Stimulated activated CD8-positive, alpha-beta memory T cell treated with anti-CD3 and anti-CD28 coated beads, Interleukin-4, amount 100 ng/mL, for 24 hours (primary cell): ENCODE measurements around the gene PTPN4.
"Not testable (repeated sequence)": the region's sequence is repeated elsewhere in the genome, so short reads cannot be mapped to it uniquely, and the experiment has no call there.

ENCODE experiments used
- DNase-seq: peaks from one replicate; pipeline ENCODE4 v3.0.0-alpha.2; 2020; ENCODE audit warnings: low read depth

PTPN4 gene

DNA sequence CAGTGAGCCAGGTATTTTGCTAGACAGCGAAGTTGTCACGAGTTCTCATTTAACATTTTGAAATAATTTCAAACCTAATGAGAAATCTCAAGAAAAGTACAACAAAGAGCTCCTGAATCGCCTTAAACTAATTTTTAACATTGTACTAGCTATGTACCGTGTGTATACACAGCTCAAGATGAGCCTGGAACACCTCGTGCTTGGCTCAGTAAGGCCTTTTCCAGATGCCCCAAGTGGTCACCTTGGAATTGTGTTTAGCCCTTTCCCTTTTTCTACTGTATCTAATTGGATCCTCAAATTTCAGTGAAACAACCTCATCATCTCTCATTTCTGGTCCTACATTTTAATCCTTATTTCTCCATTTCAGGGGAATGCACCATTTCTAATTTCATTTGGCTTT is 7.2 kb downstream of the PTPN4 start:
- no peak for DNase-seq

DNA sequence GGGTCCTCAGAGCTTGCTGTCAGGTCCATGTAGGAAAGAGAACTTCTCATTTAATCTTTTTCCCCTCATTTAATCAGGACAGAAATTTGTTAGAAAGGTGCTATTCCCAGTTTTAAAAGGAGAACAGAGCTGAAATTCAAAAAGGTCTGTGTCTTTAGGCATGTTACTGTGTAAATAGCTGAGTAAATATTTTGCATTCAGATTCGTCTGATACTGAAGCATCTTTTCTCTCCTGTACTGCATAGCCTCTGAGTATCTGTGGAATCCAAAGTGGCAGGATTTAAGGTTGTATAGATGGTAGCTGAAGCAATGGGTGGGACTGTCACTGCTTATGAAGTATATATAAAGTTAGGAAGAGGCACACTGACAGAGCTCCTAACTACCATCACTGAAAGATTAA is 9.0 kb downstream of the PTPN4 start:
- DNase-seq: no peak

DNA sequence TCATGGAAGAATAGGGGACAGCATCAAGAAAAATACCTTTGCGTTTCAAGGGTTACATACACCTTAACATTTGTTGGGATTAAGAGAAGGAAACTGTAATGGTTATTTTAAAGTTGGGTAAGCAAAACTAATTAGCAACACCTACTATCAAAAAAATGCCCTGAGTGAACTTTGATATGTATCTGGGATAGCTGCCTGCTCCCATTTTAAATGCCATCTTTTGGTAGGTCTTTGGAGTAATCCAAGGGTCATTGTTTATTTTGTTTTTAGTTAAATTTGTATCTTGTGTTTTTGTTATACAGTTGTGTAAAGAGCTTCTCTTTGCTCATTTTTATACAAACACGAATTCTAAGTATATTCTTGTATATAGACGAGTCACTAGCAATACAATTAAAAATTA is 9.9 kb downstream of the PTPN4 start:
- no peak for DNase-seq

DNA sequence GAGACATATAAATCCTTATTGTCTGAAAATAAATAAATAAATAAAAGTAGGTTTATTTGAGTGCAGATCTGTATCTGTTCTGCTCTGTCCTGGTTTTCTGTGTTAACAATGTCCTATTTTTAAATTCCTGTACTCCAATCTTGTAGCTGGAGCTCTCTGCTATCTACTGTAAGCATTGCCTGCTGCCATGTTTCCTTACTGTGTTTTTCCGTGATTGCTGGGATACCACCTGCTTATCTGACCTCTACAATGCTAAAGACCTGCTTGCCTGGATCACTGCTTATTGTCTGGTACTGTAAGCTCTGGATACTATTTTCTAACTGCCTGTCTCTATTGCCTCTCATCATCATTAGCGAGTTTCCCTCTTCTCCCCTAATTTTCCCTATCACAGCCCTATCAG is 11.6 kb downstream of the PTPN4 start:
- no peak for DNase-seq

DNA sequence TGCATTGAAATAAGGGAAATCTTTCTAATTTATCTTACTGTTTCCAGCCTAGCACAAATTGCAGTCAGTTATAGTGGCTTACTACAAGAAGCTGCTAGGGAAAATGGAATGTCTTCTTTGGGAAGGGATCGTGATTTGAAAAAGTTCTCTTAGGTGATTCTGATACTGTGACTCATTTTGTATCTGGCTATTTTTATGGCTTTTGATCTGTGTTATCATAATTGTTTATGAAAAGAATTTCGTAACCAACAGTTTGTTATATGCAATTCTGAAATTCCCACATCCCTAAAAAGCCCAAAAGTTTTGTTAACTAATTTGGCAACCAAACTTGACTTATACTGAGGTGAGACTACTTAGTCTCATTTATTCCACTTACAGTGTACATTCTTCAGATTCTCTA is 12.4 kb downstream of the PTPN4 start:
- DNase-seq: no peak

DNA sequence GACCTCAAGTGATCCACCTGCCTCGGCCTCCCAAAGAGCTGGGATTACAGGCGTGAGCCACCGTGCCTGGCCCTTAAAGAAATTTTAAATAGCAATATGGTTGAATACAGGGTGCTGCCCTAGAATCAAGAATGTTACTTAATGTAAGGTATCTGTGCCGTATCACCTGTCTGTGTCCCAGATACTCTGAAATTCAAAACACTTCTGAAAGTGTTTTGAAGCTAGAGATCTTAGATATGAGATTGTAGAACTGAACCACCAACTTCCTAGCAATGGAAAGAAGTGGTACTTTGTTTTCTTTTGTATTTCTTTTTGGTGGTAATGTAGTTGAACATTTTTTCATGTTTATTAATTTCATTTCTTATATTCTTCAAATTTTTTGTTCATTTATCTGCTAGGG is 13.0 kb downstream of the PTPN4 start:
- no peak for DNase-seq

DNA sequence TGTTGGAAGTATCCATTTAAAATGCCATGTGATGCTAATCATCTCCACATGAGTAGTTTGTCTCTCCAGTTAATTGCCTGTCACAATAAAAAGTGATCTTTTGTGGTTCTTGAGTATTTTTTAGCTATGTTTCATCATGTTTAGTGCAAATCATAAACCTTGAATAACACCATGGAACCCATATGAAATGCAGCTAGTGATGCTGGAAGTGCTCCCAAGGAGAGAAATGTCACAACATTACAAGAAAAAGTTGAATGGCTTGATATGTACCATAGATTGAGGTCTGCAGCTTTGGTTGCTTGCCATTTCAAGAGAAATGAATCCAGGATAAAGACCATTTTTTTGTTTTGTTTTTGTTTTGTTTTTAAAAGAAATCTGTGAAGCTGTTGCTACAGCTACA is 14.3 kb downstream of the PTPN4 start:
- DNase-seq: no peak

DNA sequence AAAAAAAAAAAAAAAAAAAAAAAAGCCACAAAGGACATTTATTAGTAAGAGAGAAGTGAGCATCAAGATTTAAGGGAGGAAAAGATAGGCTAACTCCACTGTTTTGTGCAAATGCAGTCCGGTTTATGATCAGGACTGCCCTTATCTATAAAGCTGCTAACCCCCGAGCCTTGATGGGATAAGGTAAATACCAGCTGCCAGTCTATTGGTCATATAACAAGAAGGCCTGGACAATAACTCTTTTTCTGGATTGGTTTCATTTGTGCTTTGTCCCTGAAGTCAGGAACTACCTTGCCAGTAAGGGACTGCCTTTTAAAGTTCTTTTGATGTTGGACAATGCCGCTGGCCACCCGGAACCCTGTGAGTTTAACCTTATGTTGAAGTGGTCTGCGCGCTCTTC is 15.4 kb downstream of the PTPN4 start:
- no peak for DNase-seq

DNA sequence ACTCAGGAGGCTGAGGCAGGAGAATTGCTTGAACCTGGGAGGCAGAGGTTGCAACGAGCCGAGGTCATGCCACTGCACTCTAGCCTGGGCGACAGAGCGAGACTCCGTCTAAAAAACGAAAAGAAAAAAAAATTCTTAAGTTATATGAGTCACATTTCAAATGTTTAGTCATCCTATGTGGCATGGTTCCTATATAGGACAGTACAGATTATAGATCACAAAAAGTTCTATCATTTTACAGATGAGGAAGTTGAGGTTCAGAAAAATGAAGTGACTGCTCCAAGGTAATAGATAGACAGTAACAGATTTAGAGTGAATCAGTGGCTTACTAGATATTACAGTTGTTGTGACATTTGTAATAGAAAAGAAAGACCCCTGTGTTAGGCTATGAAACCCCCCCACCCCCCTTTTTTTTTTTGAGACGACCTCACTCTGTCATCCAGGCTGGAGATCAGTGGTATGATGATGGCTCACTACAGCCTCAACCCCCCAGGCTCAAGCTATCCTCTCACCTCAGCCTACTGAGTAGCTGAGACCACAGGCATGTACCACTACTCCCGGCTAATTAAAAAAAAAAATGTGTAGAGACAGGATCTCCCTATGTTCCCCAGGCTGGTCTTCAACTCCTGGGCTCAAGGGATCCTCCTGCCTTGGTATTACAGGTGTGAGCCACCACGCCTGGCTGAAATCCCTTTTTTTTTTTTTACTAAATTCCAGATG is 22.7 kb downstream of the PTPN4 start:
- no peak for DNase-seq

DNA sequence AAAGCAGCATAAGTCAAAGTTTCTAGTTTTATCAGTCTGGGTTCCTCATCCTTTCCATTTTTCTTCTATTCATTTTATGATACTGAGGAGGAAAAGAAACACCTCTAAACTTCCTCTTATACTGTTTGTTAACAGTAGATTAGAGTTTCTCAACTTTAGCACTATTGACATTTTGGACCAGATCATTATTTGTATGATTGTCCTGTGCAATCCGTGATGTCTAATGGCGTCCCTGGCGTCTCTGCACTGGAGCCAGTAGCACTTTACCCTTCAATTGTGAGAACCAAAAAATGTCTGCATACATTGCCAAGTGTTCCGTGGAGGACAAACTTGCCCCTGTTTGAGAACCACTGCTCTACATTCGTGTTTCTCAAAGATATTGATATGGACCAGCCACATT is 25.2 kb downstream of the PTPN4 start:
- no peak for DNase-seq

DNA sequence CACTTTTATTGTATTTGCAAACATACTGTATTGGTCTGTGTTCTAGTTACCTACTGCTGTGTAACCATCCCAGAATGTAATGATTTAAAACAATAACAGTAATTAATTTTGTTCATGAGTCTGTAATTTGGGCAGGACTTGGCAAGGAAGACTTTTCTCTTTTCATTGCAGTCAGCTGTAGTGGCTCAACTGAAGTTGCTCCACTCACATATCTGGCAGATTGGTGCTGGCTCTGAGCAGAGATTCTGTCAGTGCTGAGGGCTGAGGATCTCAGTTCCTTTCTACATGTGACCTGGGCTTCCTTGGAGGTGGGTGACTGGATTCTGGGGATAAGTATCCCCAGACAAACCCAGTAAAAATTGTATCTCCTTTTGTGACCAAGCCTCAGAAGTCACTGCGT is 26.6 kb downstream of the PTPN4 start:
- DNase-seq: no peak

DNA sequence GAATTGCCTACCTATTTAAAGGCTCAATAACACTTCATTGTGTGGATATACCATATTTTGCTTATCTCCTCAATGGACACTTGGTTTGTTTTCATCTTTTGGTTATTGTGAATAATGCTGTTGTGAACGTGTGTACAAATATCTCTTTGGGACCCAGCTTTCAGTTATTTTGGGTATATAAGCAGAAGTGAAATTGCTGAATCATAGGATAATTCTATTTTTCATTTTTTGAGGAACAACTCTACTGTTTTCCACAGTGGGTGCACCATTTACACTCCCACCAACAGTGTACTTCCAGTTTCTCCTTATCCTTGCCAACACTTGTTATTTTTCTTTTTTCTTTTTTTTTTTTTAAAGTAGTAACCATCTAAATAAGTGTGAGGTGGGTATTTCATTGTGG is 29.0 kb downstream of the PTPN4 start:
- DNase-seq: no peak

DNA sequence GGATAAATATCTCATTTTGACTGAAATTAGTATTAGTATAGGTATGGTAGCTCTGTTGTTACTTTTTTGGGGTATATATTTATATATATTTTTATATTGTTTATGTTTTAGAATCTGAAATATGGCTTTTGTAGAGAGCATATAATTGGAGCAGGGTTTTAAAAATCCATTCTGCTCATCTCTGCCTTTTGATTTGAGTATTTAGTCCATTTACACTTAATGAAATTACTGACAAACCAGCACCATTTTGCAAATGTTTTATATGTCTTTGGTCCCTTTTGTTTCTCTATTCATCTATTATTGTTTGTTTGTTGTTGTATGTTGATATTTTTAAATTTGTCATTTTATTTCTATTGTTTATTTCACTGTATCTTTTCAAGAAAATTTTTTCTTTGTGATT is 30.7 kb downstream of the PTPN4 start:
- DNase-seq: no peak

DNA sequence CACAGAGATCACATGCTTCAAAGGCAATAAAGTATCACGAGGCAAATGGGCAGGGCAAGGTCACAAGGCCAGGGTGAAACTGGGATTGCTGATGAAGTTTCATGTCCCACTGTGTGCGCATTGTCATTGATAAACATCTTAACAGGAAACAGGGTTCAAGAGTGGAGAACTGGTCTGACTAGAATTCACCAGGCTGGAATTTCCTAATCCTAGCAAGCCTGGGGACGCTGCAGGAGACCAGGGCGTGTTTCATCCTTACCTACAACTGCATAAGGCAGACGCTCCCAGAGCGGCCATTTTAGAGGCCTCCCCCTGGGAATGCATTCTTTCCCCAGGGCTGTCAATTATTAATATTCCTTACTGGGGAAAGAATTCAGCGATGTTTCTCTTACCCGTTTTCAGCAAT is 33.2 kb downstream of the PTPN4 start:
- DNase-seq: no peak

DNA sequence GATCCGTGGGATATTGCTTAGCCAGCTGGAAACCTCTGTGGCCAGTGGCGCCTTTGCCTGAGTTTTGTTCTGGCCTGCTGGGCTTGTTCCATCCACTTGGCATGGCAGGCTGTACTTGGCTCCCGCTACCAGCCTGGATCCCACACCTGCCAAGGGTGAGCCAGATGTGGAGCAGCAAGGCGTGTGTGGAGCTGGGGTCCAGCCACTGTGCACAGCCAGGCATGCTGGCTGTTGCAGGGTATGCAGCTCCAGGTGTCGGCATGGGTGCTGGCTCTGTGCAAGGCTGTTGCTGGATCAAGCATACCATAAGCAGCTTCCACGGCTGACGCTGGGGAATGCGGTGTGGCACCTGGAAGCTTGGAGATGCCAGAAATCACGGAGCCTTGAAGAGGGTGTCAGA is 34.5 kb downstream of the PTPN4 start:
- no peak for DNase-seq

DNA sequence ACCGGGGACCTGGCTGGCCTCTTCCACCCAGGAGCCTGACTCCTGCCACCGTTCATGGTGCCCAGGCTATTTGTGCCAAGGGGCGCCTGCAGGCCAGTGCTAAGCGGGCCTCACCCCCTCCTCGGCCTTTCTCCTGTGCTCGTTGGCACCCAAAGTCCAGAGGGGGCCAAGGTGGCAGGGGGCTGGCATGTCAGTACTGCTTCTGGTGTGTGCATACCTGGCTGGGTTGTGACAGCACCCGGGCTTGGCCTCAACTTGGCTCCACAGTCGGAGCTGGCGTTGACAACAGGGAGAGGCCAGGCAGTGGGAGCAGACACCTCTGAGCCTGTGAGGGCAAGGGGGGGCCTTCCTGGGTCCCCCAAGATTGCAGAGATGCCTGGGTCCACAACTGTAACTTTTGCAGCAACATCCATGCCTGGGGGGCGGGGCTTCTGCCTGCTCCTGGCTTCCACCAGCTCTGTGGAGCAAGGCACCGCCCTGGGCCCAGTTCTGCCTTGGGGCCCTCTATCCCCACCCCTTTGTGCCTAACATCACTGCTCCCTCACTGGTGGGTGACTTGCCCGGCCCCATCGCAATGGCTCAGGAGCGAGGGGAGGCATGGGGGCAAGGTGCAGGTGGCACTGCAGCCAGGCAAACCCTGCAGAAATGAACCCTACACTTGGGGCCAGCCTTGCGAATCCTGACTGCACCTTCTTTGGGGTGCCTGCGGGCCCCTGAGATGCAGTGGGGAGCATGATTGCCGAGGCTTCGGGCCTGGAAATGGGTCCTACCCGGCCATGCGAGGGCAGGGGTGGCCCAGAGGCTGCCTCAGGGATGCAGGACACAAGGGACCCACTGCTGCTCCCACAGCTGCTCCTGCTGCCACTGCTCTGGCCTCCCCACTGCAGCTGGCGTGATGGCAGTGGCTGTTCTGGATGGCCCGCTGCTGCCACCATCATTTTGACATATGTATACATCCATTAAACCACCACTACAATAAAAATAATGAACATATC is 35.9 kb downstream of the PTPN4 start:
- no peak for DNase-seq

DNA sequence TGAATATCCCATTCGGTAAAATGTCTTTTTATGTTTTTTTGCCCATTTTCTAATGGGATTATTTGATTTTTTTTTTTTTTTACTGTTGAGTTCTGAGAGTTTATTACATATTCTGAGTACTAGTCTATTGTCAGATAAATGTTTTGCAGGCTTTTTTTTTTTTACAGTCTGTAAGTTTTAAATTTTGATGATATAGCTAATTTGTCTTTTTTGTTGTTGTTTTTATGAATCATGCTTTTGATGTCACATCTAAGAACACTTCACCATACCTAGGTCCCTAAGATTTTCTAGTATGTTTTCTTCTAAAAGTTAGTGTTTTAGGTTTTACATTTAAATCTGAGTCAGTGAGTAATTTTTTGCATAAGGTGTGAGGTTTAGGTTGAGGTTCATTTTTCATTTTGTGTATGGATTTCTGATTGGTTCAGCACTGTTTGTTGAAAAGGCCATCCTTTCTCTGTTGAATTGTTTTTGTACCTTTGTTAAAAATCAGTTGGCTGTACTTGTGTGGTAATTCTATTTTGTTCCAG is 40.7 kb downstream of the PTPN4 start:
- no peak for DNase-seq

DNA sequence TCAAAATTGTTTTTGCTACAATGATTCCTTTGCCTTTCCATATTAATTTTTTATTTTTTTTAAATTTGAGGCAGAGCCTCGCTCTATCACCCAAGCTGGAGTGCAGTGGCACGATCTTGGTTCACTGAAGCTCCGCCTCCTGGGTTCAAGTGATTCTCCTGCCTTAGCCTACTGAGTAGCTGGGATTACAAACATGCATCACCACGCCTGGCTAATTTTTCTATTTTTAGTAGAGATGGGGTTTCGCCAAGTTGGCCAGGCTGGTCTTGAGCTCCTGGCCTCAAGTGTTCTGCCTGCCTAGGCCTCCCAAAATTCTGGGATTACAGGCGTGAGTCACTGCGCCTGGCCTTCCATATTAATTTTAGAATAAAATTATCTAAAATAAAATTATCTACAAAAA is 41.3 kb downstream of the PTPN4 start:
- DNase-seq: no peak

DNA sequence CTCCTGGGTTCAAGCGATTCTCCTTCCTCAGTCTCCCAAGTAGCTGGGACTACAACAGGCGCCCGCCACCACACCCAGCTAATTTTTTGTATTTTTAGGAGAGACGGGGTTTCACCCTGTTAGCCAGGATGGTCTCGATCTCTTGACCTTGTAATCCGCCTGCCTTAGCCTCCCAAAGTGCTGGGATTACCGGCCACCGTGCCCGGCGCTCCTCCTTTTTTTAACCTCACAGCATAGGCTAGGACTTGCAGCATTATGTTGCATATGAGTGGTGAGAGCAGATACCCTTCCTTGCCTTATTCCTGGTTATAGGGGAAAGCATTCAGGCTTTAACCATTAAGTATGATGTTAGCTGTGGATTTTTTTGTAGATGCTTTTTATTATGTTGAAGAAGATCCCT is 42.3 kb downstream of the PTPN4 start:
- DNase-seq: not testable (repeated sequence)

DNA sequence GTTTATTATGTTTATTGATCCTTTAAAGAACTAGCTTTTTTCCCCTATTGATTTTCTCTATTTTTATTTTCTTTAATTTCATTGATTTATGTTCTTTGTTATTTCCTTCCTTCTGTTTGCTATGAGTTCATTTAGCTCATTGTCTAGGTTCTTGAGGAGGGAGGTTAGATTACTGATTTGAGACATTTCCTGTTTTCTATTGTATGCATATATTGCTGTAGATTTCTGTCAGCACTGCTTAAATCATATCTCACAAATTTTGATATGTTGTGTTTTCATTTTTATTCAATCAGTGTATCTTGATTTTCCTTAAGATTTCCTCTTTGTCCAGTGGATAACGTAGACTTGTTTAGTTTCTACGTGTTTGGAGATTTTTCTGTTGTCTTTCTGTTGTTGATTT is 43.4 kb downstream of the PTPN4 start:
- DNase-seq: no peak

DNA sequence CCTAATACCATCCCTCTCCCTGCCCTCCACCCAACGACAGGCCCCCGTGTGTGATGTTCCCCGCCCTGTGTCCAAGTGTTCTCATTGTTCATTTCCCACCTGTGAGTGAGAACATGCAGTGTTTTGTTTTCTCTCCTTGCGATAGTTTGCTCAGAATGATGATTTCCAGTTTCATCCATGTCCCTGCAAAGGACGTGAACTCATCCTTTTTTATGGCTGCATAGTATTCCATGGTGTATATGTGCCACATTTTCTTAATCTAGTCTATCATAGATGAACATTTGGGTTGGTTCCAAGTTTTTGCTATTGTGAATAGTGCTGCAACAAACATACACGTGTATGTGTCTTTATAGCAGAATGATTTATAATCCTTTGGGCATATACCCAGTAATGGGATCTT is 44.7 kb downstream of the PTPN4 start:
- DNase-seq: not testable (repeated sequence)

DNA sequence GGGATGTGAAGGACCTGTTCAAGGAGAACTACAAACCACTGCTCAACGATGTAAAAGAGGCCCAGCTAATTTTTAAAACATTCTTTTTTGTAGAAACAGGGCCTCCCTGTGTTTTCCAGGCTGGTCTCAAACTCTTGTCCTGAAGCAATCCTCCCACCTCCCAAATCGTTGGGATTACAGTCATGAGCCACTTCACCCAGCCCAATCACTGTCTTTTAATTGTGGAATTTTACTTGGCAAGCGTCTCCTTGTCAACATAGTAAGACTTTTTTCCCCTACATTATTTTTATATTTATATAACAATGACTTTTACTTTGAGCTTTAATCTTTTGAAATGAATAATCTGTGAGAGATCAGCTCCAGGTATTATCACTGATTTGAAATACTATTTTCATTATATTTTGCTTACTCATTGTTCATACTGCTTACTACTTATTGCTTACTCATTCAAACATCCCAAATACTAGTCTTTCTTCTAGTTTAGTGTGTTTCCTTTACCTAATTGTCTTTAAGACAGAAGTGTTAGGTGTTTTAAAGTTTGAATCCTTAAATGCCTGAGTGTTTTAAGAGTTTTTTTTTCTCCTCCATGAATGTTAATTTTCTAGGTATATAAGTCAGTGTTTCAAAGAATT is 48.9 kb downstream of the PTPN4 start:
- no peak for DNase-seq
